ENCODE data around the gene SPP1.

SPP1 gene

DNA sequence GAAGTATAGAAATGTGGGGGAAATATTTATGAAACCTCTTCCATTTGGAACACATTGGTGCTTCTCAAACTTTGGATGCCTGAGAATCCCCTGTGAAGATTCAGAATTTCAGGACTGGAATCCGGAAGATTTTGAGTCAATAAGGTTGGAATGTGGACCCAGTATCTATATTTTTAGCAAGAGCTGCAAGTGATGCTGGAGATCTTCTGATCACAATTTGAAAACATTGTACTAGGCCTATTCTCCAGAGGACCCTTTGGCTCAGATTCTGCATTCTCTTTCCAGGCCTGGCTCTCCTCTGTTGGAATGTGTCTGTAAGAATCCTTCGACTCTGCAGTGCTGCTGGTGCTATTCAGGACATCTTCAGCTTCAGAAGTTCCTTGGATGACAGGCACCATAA is 29.6 kb downstream of the SPP1 start:
- Histone ChIP-seq H3F3A (ENCODE audit: control insufficient read depth, insufficient read depth) (peaks cover 5% of the 10 kb centered on the region; the same call in 1 of the 2 replicates), H3K79me2 (ENCODE audit: control insufficient read depth, low read length) (peaks cover 24% of the 10 kb centered on the region), H3K4me3 (ENCODE audit: low read length) (no peak overlapping the region), H3K9me2 (replicated peaks; ENCODE audit: control insufficient read depth, low read length) (no peaks in the 10 kb centered on the region), H3K36me3 (ENCODE audit: control insufficient read depth, low read length) (peaks cover 5% of the 10 kb centered on the region; the same call in 1 of the 2 replicates), H3K27ac (ENCODE audit: low read depth, low read length) (no peak overlapping the region), H4K20me1 (ENCODE audit: control insufficient read depth, insufficient read depth, low read depth, low read length) (peaks cover 5% of the 10 kb centered on the region; the same call in 1 of the 2 replicates), H3K9me3 (ENCODE audit: control insufficient read depth, insufficient read depth, low read length) (no peaks in the 10 kb centered on the region), H3K4me1 (ENCODE audit: control insufficient read depth, low read length) (peaks cover 13% of the 10 kb centered on the region; the same call in 1 of the 2 replicates), H3K27me3 (ENCODE audit: control insufficient read depth, low read length) (peaks cover 4% of the 10 kb centered on the region; the same call in 1 of the 2 replicates), H3K4me2 (ENCODE audit: low read length) (no peak overlapping the region)
- TF ChIP-seq EZH2phosphoT487 (IDR thresholded peaks at IDR 0.05; ENCODE audit: borderline replicate concordance, low read length) = no peak
- TF ChIP-seq CTCF (IDR thresholded peaks at IDR 0.05; ENCODE audit: low read depth, low read length, poor library complexity, severe bottlenecking) = no peak

DNA sequence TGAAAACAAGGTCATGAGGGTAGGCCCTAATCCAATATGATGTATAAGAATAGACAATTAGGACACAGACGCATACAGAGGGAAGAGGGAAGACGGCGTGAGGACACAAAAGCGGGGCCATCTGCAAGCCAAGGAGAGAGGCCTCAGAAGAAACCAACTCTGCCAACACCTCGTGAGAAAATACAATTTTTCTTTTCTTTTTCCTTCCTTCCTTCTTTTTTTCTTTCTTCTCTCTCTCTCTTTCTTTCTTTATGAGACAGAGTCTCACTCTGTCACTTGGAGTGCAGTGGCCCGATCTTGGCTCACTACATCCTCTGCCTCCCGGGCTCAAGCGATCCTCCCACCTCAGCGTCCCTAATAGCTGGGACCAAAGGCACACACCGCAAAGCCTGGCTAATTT is 30.4 kb downstream of the SPP1 start:
- Histone ChIP-seq H3K9me3 (ENCODE audit: control insufficient read depth, insufficient read depth, low read length) (no peaks in the 10 kb centered on the region), H3K27ac (ENCODE audit: low read depth, low read length) (no peak overlapping the region), H3K79me2 (ENCODE audit: control insufficient read depth, low read length) (peaks cover 32% of the 10 kb centered on the region), H3K36me3 (ENCODE audit: control insufficient read depth, low read length) (peaks cover 5% of the 10 kb centered on the region; the same call in 1 of the 2 replicates), H3F3A (ENCODE audit: control insufficient read depth, insufficient read depth) (peaks cover 5% of the 10 kb centered on the region; the same call in 1 of the 2 replicates), H3K4me3 (ENCODE audit: low read length) (no peak overlapping the region), H3K9me2 (replicated peaks; ENCODE audit: control insufficient read depth, low read length) (no peaks in the 10 kb centered on the region), H4K20me1 (ENCODE audit: control insufficient read depth, insufficient read depth, low read depth, low read length) (peaks cover 5% of the 10 kb centered on the region; the same call in 1 of the 2 replicates), H3K27me3 (ENCODE audit: control insufficient read depth, low read length) (peaks cover 4% of the 10 kb centered on the region; the same call in 1 of the 2 replicates), H3K4me2 (ENCODE audit: low read length) (no peak overlapping the region), H3K4me1 (ENCODE audit: control insufficient read depth, low read length) (peaks cover 21% of the 10 kb centered on the region)
- TF ChIP-seq CTCF (IDR thresholded peaks at IDR 0.05; ENCODE audit: low read depth, low read length, poor library complexity, severe bottlenecking) (no peak), EZH2phosphoT487 (IDR thresholded peaks at IDR 0.05; ENCODE audit: borderline replicate concordance, low read length) (no peak)

GRCh38 chr4:88006956-88007303 is 31.4 kb downstream of the SPP1 start:
- no peak overlapping the region for H3K27ac ChIP-seq (ENCODE audit: low read depth, low read length)
- H3F3A ChIP-seq (ENCODE audit: control insufficient read depth, insufficient read depth) = peaks cover 5% of the 10 kb centered on the region; the same call in 1 of the 2 replicates

More at GRCh38 chr4:88006956-88007303, 31.4 kb downstream of the SPP1 start:
- Histone ChIP-seq H3K79me2 (ENCODE audit: control insufficient read depth, low read length) (peaks cover 42% of the 10 kb centered on the region), H3K4me1 (ENCODE audit: control insufficient read depth, low read length) (peaks cover 30% of the 10 kb centered on the region), H3K4me2 (ENCODE audit: low read length) (peak overlapping the region; percentile 70), H3K4me3 (ENCODE audit: low read length) (peak overlapping the region; percentile 82), H3K9me3 (ENCODE audit: control insufficient read depth, insufficient read depth, low read length) (no peaks in the 10 kb centered on the region), H3K9me2 (replicated peaks; ENCODE audit: control insufficient read depth, low read length) (no peaks in the 10 kb centered on the region), H3K36me3 (ENCODE audit: control insufficient read depth, low read length) (peaks cover 5% of the 10 kb centered on the region), H4K20me1 (ENCODE audit: control insufficient read depth, insufficient read depth, low read depth, low read length) (peaks cover 5% of the 10 kb centered on the region; the same call in 1 of the 2 replicates), H3K27me3 (ENCODE audit: control insufficient read depth, low read length) (peaks cover 4% of the 10 kb centered on the region; the same call in 1 of the 2 replicates)
- TF ChIP-seq EZH2phosphoT487 (IDR thresholded peaks at IDR 0.05; ENCODE audit: borderline replicate concordance, low read length) = no peak
- TF ChIP-seq CTCF (IDR thresholded peaks at IDR 0.05; ENCODE audit: low read depth, low read length, poor library complexity, severe bottlenecking) = no peak
